Panc1 (cell line): ENCODE results near the gene SRMS.

Experiments
- CTCF ChIP-seq: fragments of 450-650 bp; IDR thresholded peaks from 2 replicates; pipeline ENCODE4 v1.5.1; 2017; ENCODE audit warnings: mild to moderate bottlenecking
- POLR2AphosphoS5 ChIP-seq: IDR thresholded peaks from 2 replicates; pipeline ENCODE4 v1.6.1; 2012; ENCODE audit warnings: mild to moderate bottlenecking, low read depth, low read length, moderate library complexity
- TF ChIP-seq, protein P1 (sequence below), 2 experiments: IDR thresholded peaks; 2 replicates each; pipeline ENCODE4 v1.6.1; 2011 to 2012; ENCODE audit warnings: low read depth in 2 of 2, control low read depth in 1 of 2, low read length in 1 of 2, mild to moderate bottlenecking in 1 of 2, moderate library complexity in 1 of 2; ENCODE audit not compliant: insufficient read depth in 1 of 2

DNA sequence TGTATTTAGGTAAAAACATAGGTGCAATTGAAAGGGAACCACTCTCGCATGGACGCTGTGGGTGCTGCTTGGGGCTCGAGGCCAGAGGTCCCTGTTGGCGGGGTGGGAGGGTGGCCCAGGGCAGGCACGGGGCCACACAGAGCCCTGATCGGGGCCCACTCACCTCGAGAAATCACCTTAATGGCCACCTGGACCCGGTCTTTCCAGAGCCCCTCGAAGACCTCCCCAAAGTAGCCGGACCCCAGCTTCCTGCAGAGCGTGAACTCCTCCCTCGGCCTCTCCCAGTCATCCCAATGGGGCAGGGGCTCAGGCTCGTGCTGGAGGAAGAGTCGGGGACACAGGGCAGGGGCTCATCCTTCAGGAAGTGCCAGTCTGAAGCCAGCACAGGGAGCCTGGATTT is 14.2 kb downstream of the SRMS start:
- no peak for TF ChIP-seq CTCF
- no peak for TF ChIP-seq POLR2AphosphoS5
- TF ChIP-seq, protein P1, sequence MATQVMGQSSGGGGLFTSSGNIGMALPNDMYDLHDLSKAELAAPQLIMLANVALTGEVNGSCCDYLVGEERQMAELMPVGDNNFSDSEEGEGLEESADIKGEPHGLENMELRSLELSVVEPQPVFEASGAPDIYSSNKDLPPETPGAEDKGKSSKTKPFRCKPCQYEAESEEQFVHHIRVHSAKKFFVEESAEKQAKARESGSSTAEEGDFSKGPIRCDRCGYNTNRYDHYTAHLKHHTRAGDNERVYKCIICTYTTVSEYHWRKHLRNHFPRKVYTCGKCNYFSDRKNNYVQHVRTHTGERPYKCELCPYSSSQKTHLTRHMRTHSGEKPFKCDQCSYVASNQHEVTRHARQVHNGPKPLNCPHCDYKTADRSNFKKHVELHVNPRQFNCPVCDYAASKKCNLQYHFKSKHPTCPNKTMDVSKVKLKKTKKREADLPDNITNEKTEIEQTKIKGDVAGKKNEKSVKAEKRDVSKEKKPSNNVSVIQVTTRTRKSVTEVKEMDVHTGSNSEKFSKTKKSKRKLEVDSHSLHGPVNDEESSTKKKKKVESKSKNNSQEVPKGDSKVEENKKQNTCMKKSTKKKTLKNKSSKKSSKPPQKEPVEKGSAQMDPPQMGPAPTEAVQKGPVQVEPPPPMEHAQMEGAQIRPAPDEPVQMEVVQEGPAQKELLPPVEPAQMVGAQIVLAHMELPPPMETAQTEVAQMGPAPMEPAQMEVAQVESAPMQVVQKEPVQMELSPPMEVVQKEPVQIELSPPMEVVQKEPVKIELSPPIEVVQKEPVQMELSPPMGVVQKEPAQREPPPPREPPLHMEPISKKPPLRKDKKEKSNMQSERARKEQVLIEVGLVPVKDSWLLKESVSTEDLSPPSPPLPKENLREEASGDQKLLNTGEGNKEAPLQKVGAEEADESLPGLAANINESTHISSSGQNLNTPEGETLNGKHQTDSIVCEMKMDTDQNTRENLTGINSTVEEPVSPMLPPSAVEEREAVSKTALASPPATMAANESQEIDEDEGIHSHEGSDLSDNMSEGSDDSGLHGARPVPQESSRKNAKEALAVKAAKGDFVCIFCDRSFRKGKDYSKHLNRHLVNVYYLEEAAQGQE (IDR thresholded peaks at IDR 0.05; ENCODE audit: insufficient read depth in 1 of 2, low read depth in 2 of 2, low read length in 1 of 2), result no peak
